COR-L47 (cell line): ENCODE data around the gene RPRD1B.
"Not testable (repeated sequence)": the region's sequence is repeated elsewhere in the genome, so short reads cannot be mapped to it uniquely, and the experiment has no call there.

ENCODE experiments used
- DNase-seq: peaks from one replicate; lab custom pipeline; 2025; lab: John Stamatoyannopoulos, UW

Gene RPRD1B

DNA sequence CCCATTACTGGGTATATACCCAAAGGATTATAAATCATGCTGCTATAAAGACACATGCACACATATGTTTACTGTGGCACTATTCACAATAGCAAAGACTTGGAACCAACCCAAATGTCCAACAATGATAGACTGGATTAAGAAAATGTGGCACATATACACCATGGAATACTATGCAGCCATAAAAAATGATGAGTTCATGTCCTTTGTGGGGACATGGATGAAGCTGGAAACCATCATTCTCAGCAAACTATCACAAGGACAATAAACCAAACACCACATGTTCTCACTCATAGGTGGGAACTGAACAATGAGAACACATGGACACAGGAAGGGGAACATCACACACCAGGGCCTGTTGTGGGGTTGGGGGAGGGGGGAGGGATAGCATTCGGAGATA is 73.8 kb downstream of the RPRD1B start:
- DNase-seq = not testable (repeated sequence)

DNA sequence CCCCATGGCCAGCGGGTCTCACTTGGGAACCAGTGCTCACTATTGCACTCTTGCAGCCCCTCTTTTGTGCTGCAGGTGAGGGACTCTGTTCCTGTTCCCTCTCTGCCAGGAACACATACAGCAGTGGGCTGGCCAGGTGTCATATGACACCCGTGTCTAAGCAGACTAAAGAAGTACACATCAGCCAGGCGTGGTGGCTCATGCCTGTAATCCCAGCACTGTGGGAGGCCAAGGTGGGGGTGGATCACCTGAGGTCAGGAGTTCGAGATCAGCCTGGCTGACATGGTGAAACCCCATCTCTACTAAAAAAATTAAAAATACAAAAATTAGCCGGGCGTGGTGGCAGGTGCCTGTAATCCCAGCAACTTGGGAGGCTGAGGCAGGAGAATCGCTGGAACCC is 74.4 kb downstream of the RPRD1B start:
- DNase-seq = not testable (repeated sequence)

DNA sequence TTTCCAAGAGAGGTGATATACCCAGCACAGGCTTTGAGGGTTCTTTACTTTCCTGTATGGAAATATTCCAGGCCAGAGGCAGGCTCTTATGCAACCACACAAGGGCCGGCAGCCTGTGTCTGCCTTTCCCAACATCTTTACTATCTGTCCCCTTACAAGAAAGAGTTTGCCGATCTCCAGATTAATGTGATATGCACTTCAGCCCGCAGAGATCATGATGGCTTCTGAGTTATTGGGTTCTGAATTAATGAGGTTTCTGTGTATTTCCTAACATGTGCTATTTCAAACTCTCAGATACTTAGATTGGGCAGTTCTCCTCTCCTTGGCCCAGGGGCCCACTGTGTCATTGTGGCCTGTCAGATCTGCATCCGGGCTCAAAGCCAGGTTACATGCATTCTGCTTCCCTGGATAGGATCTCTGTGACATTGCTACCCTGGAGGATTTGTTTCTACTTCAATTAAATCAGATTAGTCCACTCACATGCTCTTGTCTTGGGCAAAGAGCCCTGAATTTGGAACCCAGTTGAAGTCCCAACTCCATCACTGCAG is 75.0 kb downstream of the RPRD1B start:
- DNase-seq = no peak

DNA sequence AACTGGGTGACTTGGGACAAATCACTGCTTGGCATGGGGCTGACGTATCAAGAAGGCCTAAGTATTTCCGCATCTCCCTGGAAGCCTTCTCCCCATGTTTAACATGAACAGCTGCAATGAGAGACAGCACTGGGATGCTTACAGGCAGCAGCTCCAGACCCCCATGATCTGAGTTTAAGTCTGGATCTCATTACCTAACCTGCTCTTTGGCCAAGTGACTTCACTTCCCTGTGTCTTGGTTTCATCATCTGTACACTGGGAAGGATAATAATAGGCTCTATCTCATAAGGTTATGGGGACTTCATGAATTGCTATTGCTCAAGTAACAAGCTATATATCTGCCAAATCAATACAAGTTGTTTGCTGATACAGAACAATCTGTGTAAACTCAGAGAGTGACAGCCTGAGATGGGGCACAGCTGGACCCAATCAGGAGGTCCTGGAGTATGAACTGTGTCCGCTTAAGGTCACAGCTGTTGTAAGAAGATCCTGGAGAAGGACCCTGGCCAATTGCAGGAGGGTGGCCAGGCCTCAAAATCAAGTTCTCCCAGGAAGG is 75.5 kb downstream of the RPRD1B start:
- no peak for DNase-seq

DNA sequence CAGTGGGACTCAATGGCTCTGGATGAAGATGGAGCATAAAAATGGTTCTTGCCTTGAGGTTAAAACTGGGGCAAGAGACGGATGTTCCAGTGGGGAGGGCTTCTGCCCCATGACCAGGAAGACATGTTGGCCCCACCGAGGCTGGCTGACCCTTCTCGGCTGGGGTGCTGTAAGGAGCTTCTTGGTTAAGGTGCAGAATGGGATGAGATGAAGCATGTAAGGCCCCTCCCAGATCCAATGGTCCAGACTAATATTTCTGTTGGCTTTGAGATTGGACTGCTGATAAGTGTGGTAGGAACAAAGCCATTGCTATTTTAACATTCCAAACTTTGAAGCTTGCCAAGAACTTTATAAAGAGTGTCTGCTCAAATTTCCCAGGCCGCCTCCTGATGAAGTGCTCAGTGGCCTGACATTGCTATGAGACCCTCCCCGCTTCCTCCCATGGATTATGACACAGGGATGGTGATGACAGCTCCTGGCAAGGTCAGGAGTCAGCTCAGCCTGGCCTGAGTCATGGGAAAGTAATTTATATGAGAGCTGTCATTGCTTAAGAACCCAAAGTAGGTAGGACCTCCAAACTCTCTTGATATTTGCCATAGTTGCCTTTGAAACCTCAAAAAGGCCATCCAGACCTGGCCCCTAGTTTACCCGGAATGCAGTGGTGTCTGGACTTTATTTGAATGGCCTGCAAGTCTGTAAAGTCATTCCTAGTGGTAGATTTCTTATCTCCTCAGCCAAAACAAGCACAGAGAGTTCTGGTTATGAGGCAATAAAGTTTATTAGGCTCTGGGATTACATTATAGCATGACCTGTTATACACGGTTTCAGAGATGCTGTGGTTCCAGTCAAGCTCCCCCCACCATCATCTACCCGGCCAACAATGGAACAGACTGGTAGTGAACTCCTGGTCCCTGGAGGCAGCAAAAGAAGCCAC is 76.3 kb downstream of the RPRD1B start:
- DNase-seq = no peak

DNA sequence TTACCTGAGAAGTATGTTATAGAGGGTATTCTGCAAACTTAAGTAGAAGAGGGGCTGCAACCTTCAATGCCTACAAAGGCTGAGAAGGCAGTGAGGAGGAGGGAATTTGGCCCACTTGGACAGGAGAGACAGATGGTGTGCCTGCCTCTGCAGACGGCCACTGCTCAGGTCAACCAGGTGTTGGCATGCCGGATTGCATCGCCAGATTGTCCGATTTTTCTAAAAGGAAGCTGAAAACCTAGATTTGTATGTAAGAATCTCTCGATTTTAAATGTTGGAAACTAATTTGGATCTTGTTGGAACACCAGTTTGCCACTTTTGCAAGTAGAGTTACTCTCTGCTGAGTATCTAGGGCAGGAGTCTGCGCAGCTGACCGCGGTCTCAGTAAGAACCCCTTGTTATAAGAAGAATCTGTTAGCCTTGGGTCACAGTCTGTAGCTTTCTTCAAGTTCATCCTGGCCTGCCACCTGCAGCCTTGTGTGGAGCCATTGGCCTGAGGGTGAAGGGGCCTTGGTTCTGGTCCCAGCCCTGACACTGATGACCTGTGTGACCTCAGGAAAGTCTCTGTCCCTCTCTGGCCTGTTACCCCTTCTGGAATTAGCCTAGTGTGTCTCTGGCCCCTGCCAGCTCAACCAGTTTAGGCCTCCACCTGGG is 77.1 kb downstream of the RPRD1B start:
- DNase-seq = no peak

DNA sequence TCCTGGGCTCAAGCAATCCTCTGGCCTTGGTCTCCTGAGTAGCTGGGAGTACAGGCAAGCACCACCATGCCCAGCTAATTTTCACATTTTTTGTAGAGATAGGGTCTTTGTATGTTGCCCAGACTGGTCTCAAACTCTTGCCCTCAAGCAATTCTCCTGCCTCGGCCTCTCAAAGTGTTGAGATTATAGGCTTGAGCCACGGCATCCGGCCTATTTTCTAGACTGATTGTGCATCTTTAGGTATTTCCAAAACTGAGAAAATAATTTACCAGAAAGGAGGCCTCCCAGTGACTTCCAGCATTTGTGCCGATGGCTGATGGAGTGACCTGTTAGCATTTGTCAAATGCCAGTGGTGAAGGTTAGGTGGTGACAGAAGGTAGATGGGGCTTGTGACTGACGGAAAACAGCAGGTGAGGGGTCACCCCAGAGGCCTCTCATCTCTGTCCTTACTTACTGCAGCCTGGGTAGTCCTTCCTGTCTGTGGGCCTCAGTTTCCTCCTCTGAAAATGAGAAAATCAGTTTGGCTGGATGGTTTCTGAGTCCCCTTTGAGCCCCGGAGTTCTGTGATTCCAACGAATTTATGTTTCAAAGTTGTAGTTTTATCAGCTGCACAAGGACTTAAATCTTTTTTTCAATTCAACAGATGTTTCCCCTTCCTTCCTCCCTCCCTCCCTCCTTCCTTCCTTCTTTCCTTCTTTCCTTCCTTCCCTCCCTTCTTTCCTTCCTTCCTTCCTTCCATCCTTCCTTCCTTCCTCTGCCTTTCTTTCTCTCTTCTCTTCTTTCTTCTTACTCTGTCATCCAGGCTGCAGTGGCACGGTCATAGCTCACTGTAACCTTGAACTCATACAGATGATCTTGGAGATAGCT is 78.1 kb downstream of the RPRD1B start:
- no peak for DNase-seq

DNA sequence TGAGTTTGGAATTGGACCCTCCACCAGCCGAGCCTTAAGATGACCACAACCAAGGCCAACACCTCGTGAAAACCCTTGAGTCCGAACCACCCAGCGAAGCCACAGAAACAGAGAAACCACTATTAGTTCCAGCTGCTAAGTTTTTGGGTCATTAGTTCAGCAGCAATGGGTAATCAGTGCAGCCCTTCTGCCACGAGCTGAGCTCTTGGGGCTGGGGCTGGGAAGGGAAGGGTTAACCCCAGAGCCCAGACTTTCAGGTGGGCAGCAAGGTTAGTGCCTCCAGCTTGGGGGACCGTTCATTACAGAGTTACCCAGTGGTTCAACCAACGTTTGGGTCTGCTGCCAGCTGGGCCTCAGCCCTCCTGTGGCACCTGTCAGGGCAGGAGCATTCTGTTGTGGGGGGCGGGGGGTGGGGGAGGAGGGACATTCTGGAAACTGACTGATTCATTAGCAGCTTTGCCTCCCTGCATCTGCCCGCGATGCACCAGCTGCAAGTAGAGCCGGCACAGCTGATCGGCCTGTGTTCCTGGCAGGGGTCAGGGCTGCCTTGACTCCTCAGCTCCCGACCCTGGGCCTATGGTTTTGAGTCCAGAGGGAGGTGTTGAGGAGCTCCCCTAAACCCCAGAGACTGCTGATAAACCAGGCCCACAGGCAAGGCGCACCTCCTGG is 78.8 kb downstream of the RPRD1B start:
- no peak for DNase-seq

DNA sequence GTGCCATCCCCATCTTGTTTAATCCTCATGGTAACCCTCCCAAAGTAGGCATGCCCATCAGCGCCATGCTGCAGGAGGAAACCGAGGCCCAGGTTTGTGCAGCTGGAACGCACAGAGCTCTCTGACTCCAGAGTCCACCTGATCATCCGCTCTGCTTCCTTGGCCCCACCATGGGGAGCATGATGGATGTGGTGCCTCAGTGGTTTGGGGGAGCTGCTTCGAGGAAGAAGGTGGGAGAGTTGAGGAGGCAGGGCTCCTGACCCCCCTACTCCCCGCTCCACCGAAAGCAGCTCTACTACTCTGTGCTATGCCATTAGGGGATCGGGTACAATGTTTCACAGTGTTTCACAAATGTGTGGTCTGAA is 79.4 kb downstream of the RPRD1B start:
- no peak for DNase-seq

DNA sequence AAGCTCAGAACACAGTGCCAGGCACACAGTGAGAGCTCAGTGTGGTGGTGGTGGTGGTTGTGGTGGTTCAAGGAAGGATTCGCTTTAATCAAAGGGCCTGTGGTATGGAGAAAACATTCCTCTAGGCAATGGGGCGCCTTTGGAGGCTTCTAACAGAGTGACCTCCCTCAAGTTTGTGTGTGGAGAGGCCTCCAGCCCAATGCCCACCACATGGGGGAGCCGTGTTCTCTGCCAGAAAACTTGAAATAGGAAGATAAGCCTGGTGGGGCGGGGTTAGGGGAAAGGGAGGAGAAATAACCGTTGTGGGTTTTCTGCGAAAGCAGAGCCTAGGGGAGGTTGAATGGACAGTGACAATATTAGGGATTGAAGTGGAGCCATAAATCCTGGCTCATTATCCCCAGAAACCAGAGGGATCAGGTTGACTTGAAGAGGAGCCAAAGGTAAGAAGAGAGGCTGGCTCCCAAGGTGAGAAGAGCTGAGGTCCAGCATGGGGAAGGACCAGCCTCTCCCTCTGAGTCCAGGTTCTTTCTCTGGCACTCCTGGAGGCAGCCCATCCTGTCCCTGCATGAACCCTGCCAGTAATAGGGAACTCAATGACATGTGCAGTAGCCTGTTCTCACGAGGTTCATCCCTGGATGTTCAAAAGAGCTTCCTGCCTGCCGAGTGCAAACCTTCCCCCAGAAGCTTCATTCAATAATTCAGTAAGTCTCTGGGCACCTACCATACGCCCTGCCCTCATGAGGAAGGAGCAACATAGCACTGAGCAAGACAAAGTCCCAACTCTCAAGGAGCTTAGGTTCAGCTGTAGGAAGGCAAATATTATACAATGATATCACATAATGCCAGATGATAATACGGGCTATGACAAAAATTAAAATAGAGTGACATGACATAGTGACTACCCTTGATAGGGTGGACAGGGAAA is 80.1 kb downstream of the RPRD1B start:
- DNase-seq = peak; percentile 26

DNA sequence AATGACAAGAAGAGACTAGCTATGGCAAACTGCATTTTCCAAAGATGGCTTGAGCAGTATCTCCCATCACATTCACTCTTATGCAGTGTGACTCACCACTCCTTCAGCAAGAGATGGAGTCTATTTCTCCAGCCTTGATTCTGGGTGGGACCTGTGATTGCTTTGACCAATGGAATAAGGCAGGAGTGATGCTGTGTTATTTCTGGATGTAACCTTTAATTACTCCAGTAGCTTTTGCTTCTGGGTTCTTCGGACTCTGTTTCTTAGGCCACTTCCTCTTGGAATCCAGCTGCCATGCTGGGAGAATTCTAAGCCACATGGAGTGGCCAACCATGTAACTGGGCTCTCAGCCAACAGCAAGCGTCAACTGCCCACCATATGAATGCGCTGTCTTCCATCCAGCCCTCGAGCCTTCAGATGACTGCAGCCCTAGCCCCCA is 80.8 kb downstream of the RPRD1B start:
- DNase-seq = no peak

DNA sequence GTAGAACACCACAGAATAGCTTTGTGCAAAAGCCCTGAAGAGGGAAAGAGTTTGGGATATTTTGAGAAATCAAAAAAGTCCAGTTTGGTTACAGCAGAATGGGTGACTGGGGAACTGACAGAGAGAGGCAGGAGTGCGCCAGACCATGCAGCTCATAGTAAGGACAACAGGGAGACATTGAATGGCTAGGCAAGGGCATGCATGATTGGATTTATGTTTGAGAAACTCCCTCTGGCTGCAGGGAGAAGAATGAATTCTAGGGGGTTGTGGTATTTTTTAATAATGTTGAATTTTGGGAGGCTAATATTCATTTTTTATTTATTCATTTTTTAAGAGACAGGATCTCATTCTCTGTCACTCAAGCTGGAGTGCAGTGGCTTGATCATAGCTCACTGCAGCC is 81.7 kb downstream of the RPRD1B start:
- no peak for DNase-seq

DNA sequence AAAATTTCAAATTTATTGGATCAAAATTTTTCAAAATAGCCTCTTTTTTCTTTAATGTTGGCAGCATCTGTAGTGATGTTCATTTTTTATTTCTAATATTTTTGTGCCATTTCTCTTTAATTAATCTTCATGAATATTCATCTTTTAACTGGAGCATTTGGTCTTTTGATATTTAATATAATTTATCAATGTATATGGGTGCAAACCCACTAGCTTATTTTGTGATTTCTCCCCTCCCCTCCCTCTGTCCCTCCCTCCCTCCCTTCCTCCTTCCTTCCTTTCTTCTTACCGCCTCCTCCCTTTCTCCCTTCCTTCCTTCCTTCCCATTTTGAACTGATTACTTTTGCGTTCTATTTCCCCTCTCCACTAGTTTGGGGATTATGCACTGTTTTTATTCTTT is 82.3 kb downstream of the RPRD1B start:
- no peak for DNase-seq

DNA sequence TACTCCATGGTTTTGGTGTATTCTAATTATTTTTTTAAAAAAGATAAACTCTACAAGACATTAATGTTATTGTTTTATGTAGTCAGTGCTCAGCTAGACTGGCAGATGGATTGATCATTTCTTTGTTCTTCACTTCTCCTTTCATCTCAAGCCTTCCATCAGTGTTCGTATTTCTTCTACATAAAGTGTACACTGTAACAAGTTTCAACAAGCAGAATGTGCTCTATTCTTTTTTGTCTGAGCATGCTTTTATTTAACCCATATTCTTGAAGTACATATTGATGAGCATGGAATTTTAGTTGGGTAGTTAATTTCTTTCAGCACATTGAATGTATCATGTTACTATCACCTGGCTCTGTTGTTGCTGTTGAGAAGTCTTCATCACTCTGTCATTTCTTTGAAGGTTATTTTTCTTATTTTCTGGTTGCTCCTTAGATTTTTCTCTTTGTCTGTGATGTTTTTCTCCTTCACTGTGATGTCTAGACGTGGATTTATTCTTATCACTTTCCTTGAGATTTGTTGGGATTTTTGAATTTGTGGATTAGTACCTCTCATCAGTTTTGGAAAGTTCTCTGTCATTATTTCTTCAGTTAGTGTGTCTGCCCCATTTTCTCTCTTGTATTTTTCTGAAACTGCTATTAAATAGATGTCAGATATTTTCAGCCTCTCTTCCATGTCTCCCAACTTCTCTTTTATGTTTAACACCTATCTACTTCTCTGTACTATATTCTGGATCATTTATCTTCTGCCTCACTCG is 83.0 kb downstream of the RPRD1B start:
- DNase-seq = no peak

DNA sequence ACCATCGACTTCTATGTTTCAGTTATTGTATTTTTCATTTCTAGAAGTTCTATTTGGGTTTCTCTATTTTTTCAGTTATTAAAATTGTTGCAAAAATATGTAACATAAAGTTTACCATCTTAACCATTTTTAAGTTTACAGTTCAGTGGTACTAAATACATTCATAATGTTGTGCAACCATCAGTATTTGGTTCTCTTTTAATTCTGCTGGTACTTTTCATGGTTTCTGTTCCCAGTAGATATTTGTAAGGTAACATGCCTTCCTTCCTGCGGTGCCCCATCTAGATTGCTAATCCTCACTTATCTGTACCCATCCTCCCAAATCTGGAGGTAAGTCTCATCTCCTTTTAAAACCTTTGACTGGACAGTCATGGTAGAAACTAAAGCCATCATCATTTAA is 83.7 kb downstream of the RPRD1B start:
- DNase-seq = no peak

DNA sequence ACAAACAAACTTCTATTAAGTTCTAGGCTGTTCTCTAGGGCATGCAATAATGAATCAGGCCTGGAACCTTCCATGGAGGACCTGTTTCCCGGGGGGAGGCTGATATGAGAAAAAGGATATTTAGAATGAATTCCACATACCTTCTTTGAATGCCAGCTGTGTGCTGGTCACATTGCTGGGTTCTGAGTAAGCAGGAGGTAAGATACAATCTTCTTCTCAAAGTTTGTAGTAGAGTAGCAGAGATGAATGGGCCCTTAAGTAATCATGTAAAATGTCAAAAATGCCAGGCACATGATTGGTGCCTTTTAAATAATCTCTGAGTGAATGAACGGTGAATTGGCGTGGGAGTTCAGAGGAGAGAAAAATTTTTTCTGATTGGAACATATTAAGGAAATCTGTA is 84.1 kb downstream of the RPRD1B start:
- no peak for DNase-seq

DNA sequence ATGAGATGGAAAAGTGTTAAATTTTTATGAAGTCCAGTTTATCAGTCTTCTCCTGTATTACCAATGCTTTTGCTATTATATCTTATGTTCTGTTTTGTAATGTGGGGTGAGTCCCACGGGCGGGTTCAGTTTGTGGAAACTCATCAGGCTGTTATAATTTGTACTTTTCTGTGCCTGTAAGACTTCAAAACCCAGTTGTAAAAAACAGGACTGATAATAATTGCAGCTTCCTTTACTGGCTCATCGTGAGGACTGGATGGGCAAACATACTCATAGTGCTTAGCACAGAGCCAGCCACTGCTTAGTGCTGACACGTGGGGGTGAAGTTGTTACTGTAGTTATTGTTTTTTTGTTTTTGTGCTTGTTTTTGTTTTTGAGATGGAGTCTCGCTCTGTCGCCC is 85.9 kb downstream of the RPRD1B start:
- no peak for DNase-seq

DNA sequence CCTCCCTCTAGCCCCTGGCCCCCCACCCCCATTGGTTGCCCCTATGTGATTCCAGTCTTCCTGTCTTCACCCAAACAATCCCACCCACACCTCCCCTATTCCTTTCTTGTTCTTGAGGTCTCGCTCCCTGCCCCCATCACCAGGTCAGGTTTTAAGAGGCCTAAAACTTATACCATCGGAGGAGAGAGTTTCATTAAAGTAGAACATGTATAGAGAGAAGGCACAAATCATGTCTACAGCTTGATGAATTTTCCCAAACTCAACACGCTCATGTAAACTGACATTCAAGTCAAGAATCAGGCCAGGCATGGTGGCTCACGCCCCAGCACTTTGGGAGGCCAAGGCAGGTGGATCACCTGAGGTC is 87.1 kb downstream of the RPRD1B start:
- DNase-seq = no peak

DNA sequence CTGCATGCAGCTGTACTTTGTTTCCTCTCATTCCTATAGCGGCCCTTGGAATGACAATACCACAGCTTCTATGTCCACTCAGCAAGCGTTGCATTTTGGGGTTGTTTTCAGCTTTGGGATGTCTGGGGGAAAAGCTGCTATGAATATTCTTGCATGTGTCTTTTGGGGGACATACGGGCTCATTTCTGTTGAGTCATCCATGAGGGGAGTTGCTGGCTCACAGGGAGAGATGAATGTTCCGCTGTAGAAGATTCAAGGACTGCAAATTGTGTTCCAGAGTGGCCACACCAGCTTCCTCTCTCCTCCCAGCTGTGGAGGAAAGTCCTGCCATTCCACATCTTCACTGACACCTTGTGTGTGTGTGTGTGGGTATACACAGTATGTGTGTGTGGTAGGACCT is 88.2 kb downstream of the RPRD1B start:
- no peak for DNase-seq
